Activated naive CD4-positive, alpha-beta T cell treated with anti-CD3 and anti-CD28 coated beads, Interleukin-2, amount 50 U/mL, for 72 hours (primary cell): ENCODE data around the gene POLR2H. TPM values are rescaled to one million over a fixed set of nuclear protein-coding genes. Genes with fewer than 3 reads are reported as not detected.
"Not testable (repeated sequence)": the region's sequence is repeated elsewhere in the genome, so short reads cannot be mapped to it uniquely, and the experiment has no call there.

Experiments
- ATAC-seq, 2 donors: fragments of 150-1000 bp; cut with Tn5 transposase; 2 replicates each; pipeline ENCODE4 v1.10.0; 2021; ENCODE audit warnings: mild to moderate bottlenecking in 2 of 2, moderate library complexity in 2 of 2
- DNase-seq, 2 donors: peaks; one replicate each; pipeline ENCODE4 v3.0.0; 2021 to 2022; ENCODE audit warnings: low spot score in 2 of 2
- H3K27ac Mint-ChIP-seq, 2 donors: one replicate each; pipeline ENCODE4 v1.8.0; 2022; ENCODE audit warnings: mild to moderate bottlenecking in 2 of 2, mixed read lengths in 2 of 2
- H3K36me3 Mint-ChIP-seq, 2 donors: one replicate each; pipeline ENCODE4 v1.8.0; 2022; ENCODE audit warnings: mixed read lengths in 2 of 2
- H3K9me3 Mint-ChIP-seq, 2 donors: one replicate each; pipeline ENCODE4 v1.8.0; 2022; ENCODE audit warnings: mixed read lengths in 2 of 2
- total RNA-seq, 2 donors: library from RNA; stranded (reverse); gene quantifications; one replicate each; pipeline ENCODE4 v1.2.3, GENCODE V29; 2022

The POLR2H gene
- total RNA-seq, 2 donors from 2014 or later = 112 to 177 TPM

- DNase-seq (no peak), ATAC-seq (no peak)
- Mint-ChIP-seq H3K27ac (peak overlapping the region; percentile 85 to 95), H3K36me3 (peaks cover 15 to 24% of the 10 kb centered on the region in 2 donors), H3K9me3 (no peaks in the 10 kb centered on the region)
These were observed 29.0 kb upstream of the POLR2H start for GRCh38 chr3:184332370-184333090.

- H3K36me3 Mint-ChIP-seq = peaks cover 15 to 22% of the 10 kb centered on the region in 2 donors
- ATAC-seq (no peak), DNase-seq (no peak)
- H3K9me3 Mint-ChIP-seq = no peaks in the 10 kb centered on the region
- H3K27ac Mint-ChIP-seq = peak overlapping the region; percentile 85 to 95
These were observed 28.3 kb upstream of the POLR2H start for GRCh38 chr3:184333190-184333589.

- Mint-ChIP-seq H3K36me3 (peaks cover 11 to 17% of the 10 kb centered on the region in 2 donors), H3K27ac (peak overlapping the region; percentile 85 to 95), H3K9me3 (no peaks in the 10 kb centered on the region)
- DNase-seq (no peak), ATAC-seq (no peak)
These were observed 27.8 kb upstream of the POLR2H start for GRCh38 chr3:184333700-184334099.

- peak overlapping the region; percentile 85 to 87 for H3K27ac Mint-ChIP-seq
- no peaks in the 10 kb centered on the region for H3K9me3 Mint-ChIP-seq
- ATAC-seq (peak; percentile 46 to 87), DNase-seq (peak in 1 of 2 donors; percentile 42)
- peaks cover 3 to 8% of the 10 kb centered on the region in 2 donors for H3K36me3 Mint-ChIP-seq
These were observed 26.9 kb upstream of the POLR2H start for GRCh38 chr3:184334470-184335158.

GRCh38 chr3:184335291-184335660, 26.2 kb upstream of the POLR2H start:
- DNase-seq (no peak), ATAC-seq (peak in 1 of 2 donors; percentile 1)
- Mint-ChIP-seq H3K9me3 (no peaks in the 10 kb centered on the region), H3K36me3 (peaks cover 0 to 5% of the 10 kb centered on the region in 2 donors), H3K27ac (peak overlapping the region; percentile 85 to 92)

- Mint-ChIP-seq H3K36me3 (peaks cover 0 to 4% of the 10 kb centered on the region in 2 donors), H3K27ac (peak overlapping the region; percentile 85 to 92), H3K9me3 (no peaks in the 10 kb centered on the region)
- ATAC-seq = peak; percentile 51 to 66
- DNase-seq = peak; percentile 85 to 89
These were observed 25.6 kb upstream of the POLR2H start for GRCh38 chr3:184335661-184336546.

GRCh38 chr3:184336547-184337398, 24.7 kb upstream of the POLR2H start:
- H3K36me3 Mint-ChIP-seq = no peaks in the 10 kb centered on the region
- H3K9me3 Mint-ChIP-seq = no peaks in the 10 kb centered on the region
- peak overlapping the region; percentile 60 to 87 for H3K27ac Mint-ChIP-seq
- ATAC-seq (peak in 1 of 2 donors; percentile 0), DNase-seq (no peak)

- no peaks in the 10 kb centered on the region for H3K9me3 Mint-ChIP-seq
- ATAC-seq (no peak), DNase-seq (no peak)
- peak within 1 kb of the TSS; percentile 60 to 87 for H3K27ac Mint-ChIP-seq
- H3K36me3 Mint-ChIP-seq = no peaks in the 10 kb centered on the region
These were observed 24.2 kb upstream of the POLR2H start, which contains the start of gene FAM131A for GRCh38 chr3:184337399-184337714. FAM131A (plus strand) TSS chr3:184337600; CDS start chr3:184337631, 31 bp downstream.

GRCh38 chr3:184337981-184338380, 23.5 kb upstream of the POLR2H start:
- ATAC-seq = no peak

GRCh38 chr3:184338511-184338945, 23.0 kb upstream of the POLR2H start:
- H3K36me3 Mint-ChIP-seq = no peaks in the 10 kb centered on the region
- ATAC-seq (no peak), DNase-seq (no peak)
- H3K9me3 Mint-ChIP-seq = no peaks in the 10 kb centered on the region
- H3K27ac Mint-ChIP-seq = peak overlapping the region in 1 of 2 donors; percentile 36

More at GRCh38 chr3:184337981-184338380, 23.5 kb upstream of the POLR2H start:
- no peak for DNase-seq
- no peaks in the 10 kb centered on the region for H3K36me3 Mint-ChIP-seq
- no peaks in the 10 kb centered on the region for H3K9me3 Mint-ChIP-seq
- H3K27ac Mint-ChIP-seq = peak overlapping the region in 1 of 2 donors; percentile 60

- no peak for DNase-seq
- no peaks in the 10 kb centered on the region for H3K9me3 Mint-ChIP-seq
- no peak for ATAC-seq
These were observed 22.5 kb upstream of the POLR2H start for GRCh38 chr3:184339001-184339400.

GRCh38 chr3:184339451-184340135, 21.9 kb upstream of the POLR2H start:
- DNase-seq, H3K36me3 Mint-ChIP-seq, H3K9me3 Mint-ChIP-seq, ATAC-seq, H3K27ac Mint-ChIP-seq: not testable (repeated sequence)

More at GRCh38 chr3:184339001-184339400, 22.5 kb upstream of the POLR2H start:
- H3K36me3 Mint-ChIP-seq = no peaks in the 10 kb centered on the region
- H3K27ac Mint-ChIP-seq = peak overlapping the region in 1 of 2 donors; percentile 36

- no peaks in the 10 kb centered on the region for H3K9me3 Mint-ChIP-seq
- no peak overlapping the region for H3K27ac Mint-ChIP-seq
- ATAC-seq (no peak), DNase-seq (no peak)
- H3K36me3 Mint-ChIP-seq = no peaks in the 10 kb centered on the region
These were observed 19.6 kb upstream of the POLR2H start for GRCh38 chr3:184341925-184342324.

GRCh38 chr3:184343200-184343876, 18.2 kb upstream of the POLR2H start:
- no peak for DNase-seq
- no peak for ATAC-seq
- H3K27ac Mint-ChIP-seq = no peak overlapping the region
- H3K9me3 Mint-ChIP-seq = no peaks in the 10 kb centered on the region
- H3K36me3 Mint-ChIP-seq = no peaks in the 10 kb centered on the region
